ENCODE measurements around the gene SLC4A5.

- no peak for TF ChIP-seq CTCF (IDR thresholded peaks at IDR 0.05)
- TF ChIP-seq POLR2A (IDR thresholded peaks at IDR 0.05), result no peak
Measured at GRCh38 chr2:74249406-74250122, 93.7 kb downstream of the SLC4A5 start.

Measured in thyroid gland (tissue), 4 donors.